Measurements from ENCODE around the gene NTM. TPM values are rescaled to one million over a fixed set of nuclear protein-coding genes. Genes with fewer than 3 reads are reported as not detected.

Gene NTM
- total RNA-seq, 1 experiment from 2014 or later = 9.9 TPM

- Histone ChIP-seq H3K14ac (ENCODE audit: insufficient read depth, low read length) (no peak overlapping the region), H3T11ph (ENCODE audit: low read length) (no peak overlapping the region), H2BK120ac (ENCODE audit: low read depth, low read length, poor library complexity, severe bottlenecking) (no peak overlapping the region), H2BK20ac (ENCODE audit: low read depth, low read length, poor library complexity, severe bottlenecking) (no peak overlapping the region), H4K20me1 (ENCODE audit: control insufficient read depth, insufficient read depth, insufficient read length) (no peaks in the 10 kb centered on the region), H4K91ac (ENCODE audit: insufficient read length, low read depth, low read length) (no peak overlapping the region), H3K4ac (ENCODE audit: low read depth, low read length) (no peak overlapping the region), H3K56ac (ENCODE audit: insufficient read length, low read depth, low read length) (no peak overlapping the region), H3K18ac (ENCODE audit: insufficient read length, low read depth, low read length) (no peak overlapping the region), H3K9me3 (ENCODE audit: control insufficient read depth, low read depth, low read length) (peaks cover 8% of the 10 kb centered on the region), H4K8ac (replicated peaks; ENCODE audit: insufficient read length, low read depth, low read length) (no peak overlapping the region), H3K23ac (ENCODE audit: insufficient read length, low read depth, low read length) (no peak overlapping the region), H3K4me2 (ENCODE audit: insufficient read depth, insufficient read length, low read length) (no peak overlapping the region), H3K27ac (ENCODE audit: insufficient read length, low read depth, low read length) (no peak overlapping the region), H3K79me2 (ENCODE audit: insufficient read depth, low read length) (no peaks in the 10 kb centered on the region), H2BK5ac (ENCODE audit: insufficient read length, low read length) (no peak overlapping the region), H2AFZ (ENCODE audit: low read length) (no peak overlapping the region), H3K9ac (ENCODE audit: extremely low read depth, insufficient read length, low read length) (no peak overlapping the region), H3K4me1 (ENCODE audit: insufficient read depth, low read length) (peaks cover 2% of the 10 kb centered on the region; the same call in 1 of the 2 replicates), H3K23me2 (ENCODE audit: insufficient read length, low read depth, low read length, poor library complexity, severe bottlenecking) (no peaks in the 10 kb centered on the region), H3K27me3 (ENCODE audit: insufficient read depth, low read length) (no peaks in the 10 kb centered on the region), H2BK12ac (ENCODE audit: insufficient read length, low read depth, low read length) (no peak overlapping the region), H4K5ac (ENCODE audit: insufficient read length, low read depth, low read length) (no peak overlapping the region), H3K79me1 (ENCODE audit: insufficient read depth, low read depth, low read length, poor library complexity, severe bottlenecking) (no peaks in the 10 kb centered on the region), H2AK5ac (ENCODE audit: insufficient read length, low read length) (no peak overlapping the region), H2BK15ac (ENCODE audit: low read depth, low read length) (no peak overlapping the region)
- TF ChIP-seq CTCF (conservative IDR thresholded peaks at IDR 0.05) = no peak
- Mint-ChIP-seq H3K27ac (no peak overlapping the region), H3K36me3 (ENCODE audit: insufficient read depth in 1 of 3, low read depth in 3 of 3) (peaks cover 0 to 7% (median 6%) of the 10 kb centered on the region in 3 experiments; a peak in 6 of 7 replicates), H3K4me3 (no peak overlapping the region), H3K9me3 (peaks cover 7% of the 10 kb centered on the region in 2 experiments; a peak in 3 of 5 replicates), H3K27me3 (ENCODE audit: low read depth) (peaks cover 2% of the 10 kb centered on the region; the same call in 1 of the 2 replicates), H3K4me1 (peaks cover 6% of the 10 kb centered on the region in 2 experiments)
- no CpG with 5 or more reads among the region's 6 CpGs for WGBS (ENCODE audit: extremely low coverage, insufficient read length, low lambda C conversion rate)
- DNase-seq = no peak
Measured at GRCh38 chr11:131999084-131999483, 628.7 kb downstream of the NTM start.
